Femur (tissue), 1 donor: ENCODE measurements around the gene FLAD1.

Source experiments
- DNase-seq: peaks from one replicate; pipeline ENCODE4 v3.0.0-alpha.2; 2017

FLAD1 gene

DNA sequence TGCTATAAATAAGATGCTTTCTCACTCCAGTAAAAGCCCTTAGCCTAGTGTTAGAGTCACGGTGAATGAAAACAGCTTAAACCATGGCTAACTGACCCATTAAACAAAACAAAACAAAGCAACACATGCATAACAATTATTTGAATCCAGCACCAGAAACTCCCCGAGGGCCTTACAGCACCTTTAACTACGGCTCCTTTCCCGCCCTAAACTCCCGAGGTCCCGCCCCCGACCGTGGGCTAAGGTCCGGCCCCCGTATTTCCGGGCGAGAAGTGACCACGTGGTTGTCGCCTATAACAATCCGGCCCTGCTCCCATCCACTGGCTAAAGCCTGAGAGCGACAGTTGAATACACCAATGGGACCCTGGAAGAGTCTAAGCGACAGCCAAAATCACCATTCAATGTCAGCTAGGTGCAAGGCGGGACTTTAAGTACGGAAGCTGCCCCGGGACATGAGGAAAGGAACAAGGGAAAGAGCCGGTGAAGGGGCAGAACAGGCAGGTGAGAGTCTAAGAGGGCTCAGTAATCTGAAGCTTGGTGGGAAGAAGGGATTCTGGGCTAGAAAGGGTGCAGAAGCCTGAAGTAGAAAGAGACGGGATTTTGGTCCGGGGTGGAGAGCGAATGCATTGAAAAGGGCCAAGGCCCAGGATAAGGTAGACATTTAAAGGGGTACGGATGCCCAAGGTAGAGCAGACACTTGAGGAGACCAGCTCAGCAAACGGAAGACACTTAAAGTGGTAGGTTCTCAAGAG, at the start of gene FLAD1:
Gene FLAD1, plus strand, starts transcription at position 448 of the 752 bp plus-strand sequence. CDS start 351 bp downstream, outside the sequence.
- peak; percentile 99 for DNase-seq

DNA sequence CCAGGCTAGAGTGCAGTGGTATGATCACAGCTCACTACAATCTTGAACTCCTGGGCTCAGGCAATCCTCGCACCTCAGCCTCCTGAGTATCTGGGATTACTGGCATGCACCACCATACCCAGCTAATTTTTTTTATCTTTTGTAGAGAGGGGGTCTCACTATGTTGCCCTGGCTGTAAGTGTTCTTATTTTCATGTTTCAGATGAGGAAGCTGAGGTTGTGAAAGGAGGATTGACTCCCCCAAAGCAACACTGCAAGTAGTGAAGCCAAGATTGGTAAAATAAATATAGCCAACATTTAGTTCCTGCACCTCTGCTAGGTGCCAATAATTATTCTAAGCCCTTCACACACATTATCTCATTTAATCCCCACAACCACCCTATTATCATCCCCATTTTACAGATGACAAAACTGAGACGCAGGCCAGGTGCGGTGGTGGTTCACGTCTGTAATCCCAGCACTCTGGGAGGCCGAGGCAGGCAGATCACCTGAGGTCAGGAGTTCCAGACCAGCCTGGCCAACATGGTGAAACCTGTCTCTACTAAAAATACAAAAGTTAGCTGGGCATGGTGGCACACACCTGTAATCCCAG, 48.7 kb upstream of the FLAD1 start:
- DNase-seq = no peak

DNA sequence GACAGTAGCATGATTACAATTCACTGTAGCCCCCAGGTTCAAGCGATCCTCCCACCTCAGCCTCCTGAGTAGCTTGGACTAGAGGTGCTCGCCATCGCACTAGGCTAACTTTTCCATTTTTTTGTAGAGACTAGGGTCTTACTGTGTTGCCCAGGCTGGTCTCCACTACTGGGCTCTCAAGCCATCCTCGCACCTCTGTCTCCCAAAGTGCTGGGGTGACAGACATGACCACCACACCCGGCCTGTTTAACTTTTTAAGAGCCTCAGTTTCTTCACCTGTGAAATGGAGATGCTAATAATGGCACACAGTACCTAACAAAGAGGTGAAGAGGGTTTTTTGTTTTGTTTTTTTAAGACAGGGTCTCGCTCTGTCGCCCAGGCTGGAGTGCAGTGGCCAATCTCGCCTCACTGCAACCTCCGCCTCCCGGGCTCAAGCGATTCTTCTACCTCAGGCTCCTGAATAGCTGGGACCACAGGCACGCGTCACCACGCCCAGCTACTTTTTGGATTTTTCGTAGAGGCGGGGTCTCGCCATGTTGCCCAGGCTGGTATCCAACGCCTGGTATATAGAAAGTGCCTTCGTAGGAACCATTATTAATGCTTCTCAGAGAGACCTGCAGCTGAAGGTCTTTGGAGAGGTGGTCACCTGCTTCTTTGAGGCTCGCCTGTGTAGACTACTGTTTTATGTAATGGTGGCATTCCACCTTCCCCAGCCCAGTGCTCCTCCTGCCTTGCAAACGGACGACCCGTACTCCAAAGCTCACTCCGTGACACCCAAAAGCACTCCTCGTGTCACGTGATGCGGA, 47.2 kb upstream of the FLAD1 start:
- DNase-seq = no peak

DNA sequence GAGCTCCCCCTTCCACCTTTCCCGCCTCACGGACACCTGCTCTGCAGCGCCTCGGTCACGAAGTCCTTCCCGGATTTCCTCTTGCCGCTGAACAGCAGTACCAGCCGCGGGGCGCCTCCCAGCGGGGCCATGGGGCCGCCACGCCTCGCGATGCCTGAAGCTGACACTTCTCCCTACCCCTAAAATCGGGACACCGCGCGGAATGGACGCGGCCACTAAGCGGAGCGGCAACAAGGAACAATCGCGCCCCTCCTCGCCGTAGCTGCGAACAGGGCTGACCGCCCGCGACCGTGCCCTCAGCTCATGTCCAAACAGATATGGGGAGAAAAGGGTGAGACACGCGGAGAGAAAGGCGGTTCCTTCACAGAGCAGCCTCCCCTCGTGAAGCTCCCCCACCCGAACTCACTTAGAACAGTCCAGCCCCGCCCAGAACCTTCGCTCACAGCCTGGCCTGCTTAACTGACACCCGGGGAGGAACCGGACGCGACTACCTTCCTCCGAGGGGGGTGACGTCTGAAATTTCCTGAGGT, 46.5 kb upstream of the FLAD1 start, which contains the start of gene PMVK:
Gene PMVK, minus strand, starts transcription at position 165 of the 530 bp plus-strand sequence. Its CDS starts 34 bp downstream, at position 131.
- DNase-seq = peak; percentile 96

DNA sequence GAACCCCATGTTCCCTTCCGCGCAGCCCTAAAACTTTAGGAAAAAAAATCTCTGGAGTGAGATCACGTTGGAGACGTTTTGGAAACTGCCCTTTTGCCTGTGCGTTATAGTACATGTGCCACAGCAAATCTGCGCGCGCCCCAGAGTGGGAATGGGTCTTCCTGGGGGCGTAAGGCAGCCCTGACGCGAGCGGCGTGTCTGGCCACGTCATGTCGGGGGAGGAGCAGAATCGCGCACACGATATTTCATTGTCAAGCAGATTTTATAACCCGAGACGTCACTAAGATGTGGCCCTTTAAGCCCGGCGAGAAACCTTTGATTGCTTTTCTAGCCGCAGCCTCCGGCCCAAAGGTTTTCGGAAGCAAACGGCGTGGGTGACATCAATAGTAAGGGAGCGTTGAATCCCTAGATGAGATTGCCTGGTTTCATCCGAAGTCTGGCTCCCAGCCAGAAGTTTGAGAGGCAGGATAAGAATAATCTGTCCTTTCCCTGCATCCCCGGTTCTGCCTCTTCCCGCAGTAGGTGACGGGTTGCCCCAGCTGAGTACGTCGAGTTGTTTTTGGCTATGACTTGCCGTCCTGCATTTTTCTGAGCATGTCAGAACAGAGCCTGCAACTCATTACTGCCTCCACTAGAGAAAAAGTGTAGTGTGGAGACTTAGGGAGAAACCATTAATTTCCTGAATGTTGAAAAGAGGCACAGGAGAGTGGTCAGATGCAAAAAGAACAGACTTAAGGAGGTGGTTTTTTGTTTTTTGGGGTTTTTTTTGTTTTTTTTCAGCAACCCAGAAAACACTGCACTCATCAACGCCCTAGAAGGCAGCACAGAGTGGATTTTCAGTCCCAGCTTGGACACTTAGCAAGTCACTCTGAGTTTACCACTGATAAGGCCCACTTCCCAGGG, 45.8 kb upstream of the FLAD1 start:
- DNase-seq = peak; percentile 95

DNA sequence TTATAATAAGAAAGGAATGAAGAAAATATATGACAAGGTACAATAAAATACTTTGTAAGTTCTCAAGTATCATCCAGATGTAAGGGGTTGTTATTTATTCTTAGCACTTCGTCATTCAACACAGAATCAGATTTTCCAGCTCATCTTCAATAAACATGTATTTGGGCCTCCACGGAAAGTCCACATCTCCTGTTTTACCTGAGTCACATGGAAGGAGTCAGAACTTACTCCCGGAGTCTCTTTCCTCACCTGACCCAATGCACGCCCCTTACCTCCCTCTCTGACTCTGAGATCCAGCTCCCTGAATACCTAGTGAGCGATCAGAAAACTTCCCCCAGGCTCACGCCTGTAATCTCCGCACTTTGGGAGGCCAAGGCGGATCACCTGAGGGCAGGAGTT, 45.2 kb upstream of the FLAD1 start:
- no peak for DNase-seq

DNA sequence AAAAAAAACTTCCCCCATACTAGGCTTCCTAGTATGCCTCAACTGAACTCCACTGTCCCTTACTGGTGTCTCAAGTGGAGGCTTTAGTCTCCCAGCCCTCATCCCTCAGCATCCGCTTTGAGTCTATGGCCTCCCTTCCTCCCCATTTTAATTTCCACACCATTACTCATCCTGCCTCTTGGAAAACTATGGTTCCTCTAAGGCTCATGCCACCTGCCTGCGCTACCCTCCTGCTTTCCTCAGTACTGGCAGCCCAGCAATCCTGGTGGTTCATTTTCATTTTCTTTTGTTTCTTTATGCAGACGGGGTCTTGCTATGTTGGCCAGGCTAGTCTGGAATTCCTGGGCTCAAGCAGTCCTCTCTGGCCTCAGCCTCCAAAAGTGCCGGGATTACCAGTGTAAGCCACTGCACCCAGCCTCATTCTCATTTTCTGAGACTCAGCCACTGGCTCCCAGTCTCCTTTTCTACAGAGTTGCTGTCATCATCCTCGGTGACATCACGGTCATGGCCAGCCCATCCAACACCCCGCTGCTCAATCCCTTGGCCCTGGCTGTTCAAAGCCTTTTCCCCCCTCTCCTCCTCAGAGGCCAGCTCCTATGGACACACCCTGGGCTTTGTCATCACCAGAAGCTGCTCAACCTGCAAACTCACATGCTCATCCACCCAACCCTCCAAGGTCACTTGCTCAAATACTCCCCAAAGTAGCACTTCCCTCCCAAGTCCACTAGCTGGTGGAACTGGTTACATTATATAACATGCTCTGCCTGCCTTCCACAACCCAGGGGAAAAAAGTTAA, 44.3 kb upstream of the FLAD1 start:
- no peak for DNase-seq

DNA sequence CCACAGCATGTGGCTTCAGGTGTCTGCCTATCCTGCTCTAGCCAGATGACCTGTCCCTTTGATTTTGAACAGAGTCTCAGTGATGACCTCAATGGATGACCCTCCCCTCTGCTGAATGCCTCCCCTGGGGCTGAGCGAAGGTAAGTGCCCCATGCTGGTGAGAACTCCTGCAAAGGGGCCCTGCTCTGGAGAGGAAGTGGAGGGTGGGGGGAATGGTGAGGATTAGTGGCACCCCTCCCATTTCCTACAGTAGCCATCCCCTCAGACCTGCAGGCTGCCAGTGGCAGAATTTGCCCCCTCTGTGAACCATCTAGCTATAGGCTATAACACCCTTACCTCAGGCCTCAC, 43.0 kb upstream of the FLAD1 start:
- no peak for DNase-seq

DNA sequence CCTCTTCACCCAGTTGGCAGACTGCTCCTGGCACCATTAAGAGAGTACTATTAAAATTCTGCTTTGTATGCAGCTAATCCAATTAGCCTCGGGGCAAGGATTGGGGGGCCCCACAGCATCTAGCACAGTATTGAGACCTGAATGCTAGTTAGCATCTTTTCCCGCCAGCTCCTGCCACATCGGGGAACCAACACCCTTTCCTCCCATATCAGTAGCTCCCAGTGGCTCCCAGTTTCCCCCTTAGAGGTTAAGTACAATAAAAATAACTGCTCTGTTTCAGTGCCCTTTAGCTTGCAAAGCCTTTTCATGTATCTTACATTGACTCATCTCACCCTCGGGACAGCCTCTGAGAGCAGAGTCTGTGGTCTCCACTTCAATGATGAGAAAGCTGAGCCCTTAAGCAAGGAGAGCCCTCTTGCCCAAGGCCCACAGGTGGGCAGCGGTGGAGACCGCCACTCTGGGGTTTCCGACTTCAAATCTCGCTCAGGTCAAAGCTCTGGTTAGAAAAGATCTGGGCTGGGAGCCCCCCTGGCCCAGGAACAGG, 42.4 kb upstream of the FLAD1 start:
- DNase-seq = no peak

DNA sequence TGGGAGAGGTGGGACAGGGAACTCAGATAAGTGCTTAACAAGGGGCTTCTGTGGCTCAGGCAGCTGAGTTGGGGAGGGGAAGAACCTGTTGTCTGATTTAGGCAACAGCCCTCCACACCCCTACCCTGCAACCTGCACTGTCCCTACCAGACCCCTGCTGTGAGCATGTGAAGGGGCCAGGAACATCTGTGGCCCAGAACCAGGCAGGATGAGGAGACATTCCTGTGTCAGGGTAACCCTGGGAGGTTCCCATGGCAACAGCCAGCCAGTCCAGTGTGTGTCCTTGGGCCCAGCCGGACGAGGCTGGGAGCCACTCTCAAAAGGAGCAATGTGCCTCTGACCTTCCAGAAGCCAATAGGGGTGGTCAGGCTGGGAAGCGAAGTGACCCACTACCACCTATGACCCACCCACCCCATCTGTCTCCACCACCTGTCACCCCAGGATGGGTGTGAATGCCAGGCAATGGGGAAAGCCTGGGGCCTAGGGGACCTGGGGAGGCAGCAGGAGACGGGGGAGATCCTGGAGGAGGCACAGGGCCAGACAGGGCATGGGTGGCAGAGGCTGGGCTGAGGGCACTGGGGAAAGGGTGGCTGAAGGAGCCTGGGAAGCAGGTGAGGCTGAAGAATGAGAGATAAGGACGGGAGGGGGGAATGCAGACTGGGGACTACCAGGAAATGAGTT, 41.7 kb upstream of the FLAD1 start:
- DNase-seq = no peak

DNA sequence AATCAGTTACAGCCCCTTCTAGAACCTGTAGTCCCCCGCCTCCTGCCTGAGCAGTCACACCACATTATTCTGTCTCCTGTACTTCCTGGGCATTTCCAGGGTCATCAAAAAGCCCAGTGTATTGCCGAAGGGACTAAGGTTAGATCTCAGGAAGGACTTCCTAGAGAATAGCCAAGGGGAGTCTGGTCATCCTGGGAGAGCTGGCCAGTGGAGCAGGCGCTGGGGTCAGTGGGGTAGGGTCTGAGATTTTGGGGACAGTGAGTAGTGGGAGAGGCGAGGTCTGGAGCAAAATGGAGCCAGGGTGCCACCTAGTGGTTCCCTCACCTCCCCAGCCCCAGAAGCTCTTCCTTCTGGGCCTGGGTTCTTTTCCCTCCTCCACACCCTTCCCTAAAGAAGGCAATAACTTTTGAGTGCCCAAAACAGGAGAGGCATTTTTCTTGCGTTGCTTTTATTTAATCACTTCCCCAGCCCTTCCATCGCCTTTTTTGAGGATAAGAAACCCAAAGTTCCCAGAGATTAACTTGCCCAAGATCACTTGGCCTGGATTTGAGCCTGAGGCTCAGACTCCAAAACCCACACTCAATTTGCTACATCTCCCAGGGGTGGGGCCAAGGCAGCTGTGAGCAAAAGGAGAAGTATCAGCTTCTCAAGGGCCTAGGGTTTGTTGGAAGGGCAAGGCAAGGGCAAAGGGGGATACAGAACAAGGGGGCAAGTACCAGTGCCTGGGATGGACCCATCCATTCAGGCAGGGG, 39.3 kb upstream of the FLAD1 start:
- DNase-seq = no peak

DNA sequence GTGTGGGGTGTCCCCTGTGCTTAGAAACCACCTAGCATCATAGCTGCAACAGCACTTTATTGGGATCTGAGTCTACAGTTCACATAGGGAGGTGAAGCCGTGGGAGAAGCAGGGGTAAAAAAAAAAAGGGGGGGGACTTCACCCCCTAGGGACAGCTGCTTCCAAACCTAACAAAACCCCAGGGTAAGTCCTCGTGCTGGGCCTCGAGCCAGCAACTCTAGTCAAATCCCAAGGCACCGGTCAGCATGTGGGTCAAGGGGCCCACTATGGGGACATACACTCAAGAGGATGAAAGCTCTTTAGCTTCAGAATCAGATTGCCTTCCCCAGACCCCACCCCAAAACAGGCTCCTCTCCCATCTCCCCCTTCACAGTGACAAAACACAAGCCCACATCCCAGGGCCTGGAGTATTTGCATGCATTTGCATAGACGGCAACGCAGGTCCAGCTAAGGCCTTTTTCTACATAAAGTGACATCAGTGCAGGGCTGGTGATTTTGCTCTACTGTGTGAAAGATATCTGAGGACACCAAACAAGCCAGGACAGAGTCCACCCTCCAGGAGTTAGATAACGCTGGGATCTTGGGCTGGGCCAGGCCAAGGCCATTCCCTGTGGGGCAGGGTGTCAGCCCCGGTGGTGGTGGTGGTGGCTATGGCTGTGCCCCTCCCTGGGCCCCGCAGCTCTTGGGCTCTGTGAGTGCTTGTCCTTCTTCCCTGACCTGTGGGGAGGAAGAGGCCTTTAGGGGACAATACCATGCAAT, 38.6 kb upstream of the FLAD1 start:
- DNase-seq = no peak

DNA sequence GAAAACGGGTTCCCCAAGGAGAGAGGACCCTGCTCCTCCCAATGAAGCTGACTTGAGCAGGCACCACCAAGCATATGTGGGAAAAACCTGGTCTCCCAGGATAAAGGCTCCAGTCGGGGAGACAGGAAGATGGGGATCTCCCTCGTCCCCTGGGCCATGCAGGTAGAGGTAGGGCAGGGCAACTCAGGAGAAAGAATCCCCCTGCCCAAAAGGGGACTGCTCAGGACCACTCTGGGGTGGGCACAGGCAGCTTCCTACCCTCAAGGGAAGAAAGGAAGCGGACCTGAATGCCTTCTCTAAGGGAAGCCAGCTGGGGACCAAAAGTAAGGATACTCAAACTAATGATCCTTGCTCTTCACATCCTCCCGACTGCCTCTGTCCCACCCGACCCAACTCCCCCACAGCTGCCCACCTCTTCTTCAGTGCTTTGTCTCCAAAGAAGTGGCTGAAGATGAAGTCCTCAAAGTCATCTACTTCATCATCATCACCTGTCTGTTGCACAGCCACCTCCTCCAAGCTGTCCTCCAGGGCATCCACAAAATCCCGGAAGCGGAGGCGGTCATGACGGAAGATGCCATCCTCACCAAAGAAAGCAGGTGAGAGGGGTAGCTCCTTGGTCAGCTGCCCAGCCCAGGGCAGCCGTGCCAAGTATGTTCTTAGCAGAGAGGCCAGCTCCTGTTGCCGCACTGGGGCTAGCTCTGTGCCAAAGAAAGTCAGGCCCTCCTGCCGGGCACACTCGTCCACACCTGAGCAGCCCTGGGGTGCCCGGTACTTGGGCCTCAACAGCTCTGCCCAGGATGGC, 37.8 kb upstream of the FLAD1 start:
- no peak for DNase-seq

DNA sequence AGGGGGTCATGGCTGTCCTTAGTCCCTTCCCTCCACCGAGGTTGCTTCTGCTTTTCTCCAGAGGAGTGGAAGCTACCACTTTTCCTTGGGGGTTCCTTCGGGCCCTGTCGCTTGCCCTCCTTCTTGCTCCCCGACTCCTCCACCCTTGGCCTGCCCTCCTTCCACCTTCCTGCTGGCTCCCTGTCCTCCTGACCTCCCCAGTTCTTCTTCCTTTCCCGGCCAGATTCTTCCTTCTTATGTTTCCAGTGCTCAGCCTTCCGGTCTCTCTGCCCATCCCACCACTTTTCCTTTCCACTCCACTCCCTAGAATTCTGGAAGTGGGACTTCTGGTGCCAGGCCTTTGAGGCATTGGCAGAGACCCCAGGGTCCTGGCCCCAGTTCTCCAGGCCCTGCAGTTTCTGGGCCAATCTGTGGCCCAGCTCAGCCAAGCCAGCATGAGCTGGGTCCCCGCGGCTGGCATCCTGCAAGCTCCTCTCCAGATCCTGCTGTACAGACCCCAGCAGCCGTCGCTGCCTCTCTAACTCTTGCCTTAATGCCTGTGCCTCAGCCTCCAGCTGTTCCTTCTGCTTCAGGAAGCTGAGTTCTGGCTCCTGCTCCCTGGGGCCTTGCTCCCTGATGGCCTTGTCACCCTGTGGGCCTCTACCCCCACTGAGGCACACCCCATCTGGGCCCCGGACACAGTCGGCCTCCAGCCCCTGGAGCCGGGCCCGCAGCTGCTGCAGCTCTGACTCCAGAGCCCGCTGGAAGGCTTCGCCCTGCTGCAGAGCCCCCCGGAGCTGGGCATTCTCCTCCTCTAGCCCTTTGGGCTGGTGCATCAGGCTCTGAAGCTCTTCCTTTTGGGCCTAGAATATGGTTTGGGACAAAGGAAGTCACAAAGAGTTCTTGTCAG, 36.9 kb upstream of the FLAD1 start:
- DNase-seq = no peak

DNA sequence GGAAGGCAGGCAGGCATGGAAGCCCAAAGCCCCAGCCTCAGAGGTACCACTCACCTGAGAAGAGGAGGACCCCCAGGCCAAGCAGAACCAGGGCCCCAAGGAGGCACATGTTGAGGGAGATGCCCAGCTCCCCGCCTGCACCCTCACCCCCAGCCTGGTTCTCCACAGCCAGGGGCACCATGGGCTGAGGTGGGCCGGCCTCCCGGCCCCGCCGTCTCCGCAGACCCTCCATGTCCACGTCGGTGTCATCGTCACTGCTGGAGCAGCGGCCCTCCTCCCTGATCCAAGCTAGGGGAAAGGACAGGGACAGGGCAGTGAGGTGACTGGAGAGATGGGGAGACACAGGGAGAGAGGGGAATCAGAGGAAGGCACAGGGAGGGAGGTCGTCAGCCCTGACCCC, 35.1 kb upstream of the FLAD1 start:
- DNase-seq = no peak

DNA sequence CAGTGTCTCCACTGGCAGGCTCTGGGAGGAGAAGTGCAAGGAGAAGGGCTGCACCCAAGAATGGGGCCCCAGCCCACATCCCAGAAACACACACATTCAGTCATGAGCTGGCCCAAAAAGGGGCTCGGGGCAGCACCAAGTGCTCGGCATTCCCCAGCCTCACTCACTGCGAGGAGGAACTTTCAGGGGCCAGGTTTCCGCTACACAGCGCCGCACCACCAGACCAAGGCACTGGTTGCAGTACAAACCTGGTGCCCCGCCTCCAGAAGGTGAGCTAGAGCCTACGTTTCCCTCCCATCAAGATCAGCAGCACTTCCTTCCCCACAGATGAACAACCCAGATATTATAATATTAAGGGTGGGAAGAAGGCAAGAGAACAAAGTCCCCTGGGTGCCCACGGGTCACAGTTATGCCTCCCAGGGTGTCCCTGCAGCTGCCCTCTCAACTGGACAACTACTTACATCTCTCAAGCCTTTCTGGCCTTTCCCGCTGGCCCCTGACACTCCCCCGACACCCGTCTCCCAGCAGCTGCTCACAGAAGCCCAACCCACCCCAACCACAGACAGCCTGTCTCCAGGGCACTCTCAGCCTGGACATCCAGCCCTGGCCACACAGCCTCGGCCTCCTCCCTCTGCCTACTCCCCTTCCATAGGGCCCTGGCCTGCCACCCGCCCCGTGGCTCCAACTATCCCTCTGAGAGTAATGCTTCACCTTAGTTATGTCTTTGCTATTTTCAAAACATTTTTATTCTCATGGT, 31.1 kb upstream of the FLAD1 start:
- no peak for DNase-seq
